HG02885 (cell line): ENCODE data around the gene FCGR3B.
"Not testable (repeated sequence)": the region's sequence is repeated elsewhere in the genome, so short reads cannot be mapped to it uniquely, and the experiment has no call there.

Source experiments
- ATAC-seq: cut with Tn5 transposase; IDR thresholded peaks from one replicate; pipeline ENCODE4 v1.9.1; 2021; ENCODE audit warnings: mild to moderate bottlenecking; ENCODE audit not compliant: unreplicated experiment, poor library complexity

The FCGR3B gene

DNA sequence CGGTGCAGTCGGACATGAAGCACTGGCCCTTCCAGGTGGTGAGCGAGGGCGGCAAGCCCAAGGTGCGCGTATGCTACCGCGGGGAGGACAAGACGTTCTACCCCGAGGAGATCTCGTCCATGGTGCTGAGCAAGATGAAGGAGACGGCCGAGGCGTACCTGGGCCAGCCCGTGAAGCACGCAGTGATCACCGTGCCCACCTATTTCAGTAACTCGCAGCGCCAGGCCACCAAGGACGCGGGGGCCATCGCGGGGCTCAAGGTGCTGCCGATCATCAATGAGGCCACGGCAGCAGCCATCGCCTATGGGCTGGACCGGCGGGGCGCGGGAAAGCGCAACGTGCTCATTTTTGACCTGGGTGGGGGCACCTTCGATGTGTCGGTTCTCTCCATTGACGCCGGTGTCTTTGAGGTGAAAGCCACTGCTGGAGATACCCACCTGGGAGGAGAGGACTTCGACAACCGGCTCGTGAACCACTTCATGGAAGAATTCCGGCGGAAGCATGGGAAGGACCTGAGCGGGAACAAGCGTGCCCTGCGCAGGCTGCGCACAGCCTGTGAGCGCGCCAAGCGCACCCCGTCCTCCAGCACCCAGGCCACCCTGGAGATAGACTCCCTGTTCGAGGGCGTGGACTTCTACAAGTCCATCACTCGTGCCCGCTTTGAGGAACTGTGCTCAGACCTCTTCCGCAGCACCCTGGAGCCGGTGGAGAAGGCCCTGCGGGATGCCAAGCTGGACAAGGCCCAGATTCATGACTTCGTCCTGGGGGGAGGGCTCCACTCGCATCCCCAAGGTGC is 24.2 kb downstream of the FCGR3B start:
- ATAC-seq: not testable (repeated sequence)

- not testable (repeated sequence) for ATAC-seq
Measured at GRCh38 chr1:161605762-161606540, 25.0 kb downstream of the FCGR3B start.

GRCh38 chr1:161605024-161605423 is 26.0 kb downstream of the FCGR3B start:
- not testable (repeated sequence) for ATAC-seq

DNA sequence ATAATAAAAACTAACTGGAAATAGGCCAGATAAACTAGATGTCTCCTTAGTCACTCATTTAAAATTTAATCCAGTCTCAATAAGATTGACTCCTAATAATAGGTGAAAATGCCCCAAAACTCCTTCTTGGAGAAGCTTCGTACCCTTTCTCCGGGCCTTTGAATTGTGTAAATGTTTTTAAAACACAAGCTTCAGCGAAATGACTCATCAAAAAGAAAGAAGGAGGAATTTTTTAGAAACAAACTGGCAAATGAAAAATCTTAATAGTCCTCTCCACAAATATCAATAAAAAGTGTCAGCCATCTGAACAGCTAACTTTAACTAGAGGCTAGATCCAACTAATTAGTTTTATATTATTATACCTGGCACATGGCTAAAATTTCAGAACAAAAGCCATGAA is 33.9 kb downstream of the FCGR3B start:
- ATAC-seq: not testable (repeated sequence)

- not testable (repeated sequence) for ATAC-seq
Measured at GRCh38 chr1:161595583-161595982, 35.4 kb downstream of the FCGR3B start.

DNA sequence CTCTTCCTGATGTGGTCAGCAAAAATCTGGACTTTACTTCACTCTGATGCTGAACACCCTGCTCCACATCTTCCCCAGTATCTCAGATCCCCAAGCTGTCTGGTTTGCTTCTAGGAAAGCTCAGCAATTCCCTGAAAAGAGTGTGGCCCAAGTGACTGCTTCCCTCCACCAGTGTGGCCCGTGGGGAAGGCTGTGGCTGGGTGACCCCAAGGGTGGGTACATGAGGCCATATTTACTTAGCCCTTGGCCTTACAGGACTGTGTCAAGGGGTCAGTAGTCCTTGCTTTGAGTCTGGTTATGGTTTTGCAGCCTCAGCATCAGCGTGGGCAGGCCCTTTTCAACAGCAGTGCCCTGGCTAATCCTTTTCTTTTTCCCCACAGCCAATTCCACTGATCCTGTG is 35.8 kb downstream of the FCGR3B start:
- not testable (repeated sequence) for ATAC-seq

- ATAC-seq: not testable (repeated sequence)
Measured at GRCh38 chr1:161594269-161594984, 36.5 kb downstream of the FCGR3B start.

DNA sequence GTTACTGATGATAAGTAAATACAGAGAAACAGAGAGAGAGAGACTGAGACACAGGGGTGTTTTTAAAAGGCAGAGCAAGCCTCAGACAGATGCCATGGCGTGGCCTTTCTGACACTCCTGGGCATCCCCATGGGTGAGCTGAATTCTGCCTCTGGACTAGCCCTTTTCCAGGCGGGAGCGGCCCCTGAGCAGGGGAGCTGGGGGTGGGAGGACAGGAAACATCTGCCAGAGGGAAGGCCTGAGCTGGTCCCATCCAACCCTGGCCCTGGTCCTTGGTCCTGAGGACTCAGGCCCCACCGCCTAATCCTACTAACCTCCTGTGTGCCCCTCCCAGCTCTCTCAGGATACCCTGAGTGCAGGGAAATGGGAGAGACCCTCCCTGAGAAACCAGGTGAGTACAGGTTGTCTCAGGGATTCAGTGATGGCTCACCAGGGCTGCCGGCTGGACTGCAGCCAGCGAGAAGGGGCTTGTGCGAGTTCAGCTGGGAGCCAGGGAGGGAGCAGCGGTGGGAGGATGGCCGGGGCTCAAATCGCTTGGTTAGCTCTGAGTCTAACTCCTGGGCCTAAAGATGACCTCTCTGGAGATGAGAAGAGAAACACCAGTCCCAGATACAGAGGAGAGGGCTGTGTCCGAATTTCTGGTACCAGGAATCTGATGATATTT is 37.8 kb downstream of the FCGR3B start:
- ATAC-seq: not testable (repeated sequence)

DNA sequence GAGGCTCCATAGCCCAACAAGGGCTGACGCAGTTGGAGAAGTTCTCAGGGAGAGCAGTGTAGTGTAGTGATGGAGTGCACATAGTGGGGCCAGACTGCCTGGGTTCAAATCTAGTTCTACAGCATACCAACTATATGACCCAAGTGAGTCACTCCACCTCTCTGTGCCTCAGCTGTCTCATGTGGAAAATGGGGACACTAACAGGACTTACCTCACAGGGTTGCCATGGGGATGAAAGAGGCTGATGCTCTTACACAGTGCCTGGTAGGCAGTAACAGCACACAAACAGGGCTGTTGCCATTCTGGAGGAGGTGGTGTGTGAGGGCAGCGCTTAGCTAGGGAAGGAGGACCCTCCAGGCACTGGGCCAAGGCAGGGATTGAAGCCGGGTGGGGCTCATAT is 38.4 kb downstream of the FCGR3B start:
- ATAC-seq: not testable (repeated sequence)

- not testable (repeated sequence) for ATAC-seq
Measured at GRCh38 chr1:161589920-161590319, 41.1 kb downstream of the FCGR3B start.

DNA sequence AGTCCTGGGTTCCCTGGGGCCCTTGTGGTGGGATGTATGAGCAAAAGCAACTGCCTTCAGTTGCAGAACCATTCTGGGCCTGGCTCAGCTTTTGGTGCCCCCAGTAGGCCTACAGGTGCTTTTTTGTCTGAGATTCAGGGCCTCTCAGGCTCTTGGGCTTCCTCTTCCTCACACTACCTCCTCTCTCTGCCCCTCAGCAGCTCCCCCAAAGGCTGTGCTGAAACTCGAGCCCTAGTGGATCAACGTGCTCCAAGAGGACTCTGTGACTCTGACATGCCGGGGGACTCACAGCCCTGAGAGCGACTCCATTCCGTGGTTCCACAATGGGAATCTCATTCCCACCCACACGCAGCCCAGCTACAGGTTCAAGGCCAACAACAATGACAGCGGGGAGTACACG is 41.6 kb downstream of the FCGR3B start:
- ATAC-seq: not testable (repeated sequence)

- ATAC-seq: not testable (repeated sequence)
Measured at GRCh38 chr1:161588596-161588995, 42.4 kb downstream of the FCGR3B start.

DNA sequence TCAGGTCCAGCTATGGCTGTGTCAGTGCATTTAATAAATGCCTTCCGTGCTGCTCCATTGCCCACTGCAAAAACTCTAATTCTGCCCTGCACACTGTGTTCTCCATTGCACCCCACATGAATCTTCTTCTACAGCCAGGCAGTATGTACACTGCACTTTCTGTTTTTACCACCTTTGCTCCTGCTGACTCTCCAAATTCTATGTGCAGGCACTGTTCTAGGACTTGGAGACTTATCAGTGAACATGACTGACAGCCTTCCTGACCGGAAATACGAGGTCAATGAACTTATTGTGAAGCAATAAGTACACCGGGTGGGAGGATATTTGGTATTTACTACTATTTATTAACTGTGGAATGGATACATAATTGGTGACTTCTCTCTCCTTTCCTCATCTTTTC is 48.1 kb downstream of the FCGR3B start:
- not testable (repeated sequence) for ATAC-seq

DNA sequence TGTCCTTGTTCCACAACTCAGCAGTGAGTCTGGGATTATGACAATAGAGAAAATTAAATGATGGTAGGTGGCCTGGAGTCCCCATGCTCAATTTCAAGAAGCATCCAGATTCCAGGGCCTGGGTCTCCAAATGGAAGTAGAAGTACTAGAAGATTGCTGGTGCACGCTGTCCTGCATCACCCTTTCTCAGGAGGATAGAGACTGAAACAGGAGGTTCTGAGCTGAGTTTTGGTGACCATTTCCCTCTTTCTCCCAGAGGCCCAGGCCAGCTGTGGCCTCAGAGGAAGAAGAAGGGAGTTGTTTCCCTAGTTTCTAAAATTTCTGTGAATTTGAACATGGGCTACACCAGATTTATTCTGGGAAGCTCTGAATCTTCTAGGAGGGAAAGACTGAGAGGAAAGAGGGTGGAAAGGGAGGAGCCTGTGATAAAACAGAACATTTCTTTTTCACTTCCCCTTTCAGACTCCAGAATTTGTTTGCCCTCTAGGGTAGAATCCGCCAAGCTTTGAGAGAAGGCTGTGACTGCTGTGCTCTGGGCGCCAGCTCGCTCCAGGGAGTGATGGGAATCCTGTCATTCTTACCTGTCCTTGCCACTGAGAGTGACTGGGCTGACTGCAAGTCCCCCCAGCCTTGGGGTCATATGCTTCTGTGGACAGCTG is 50.0 kb downstream of the FCGR3B start:
- peak; percentile 82 for ATAC-seq

DNA sequence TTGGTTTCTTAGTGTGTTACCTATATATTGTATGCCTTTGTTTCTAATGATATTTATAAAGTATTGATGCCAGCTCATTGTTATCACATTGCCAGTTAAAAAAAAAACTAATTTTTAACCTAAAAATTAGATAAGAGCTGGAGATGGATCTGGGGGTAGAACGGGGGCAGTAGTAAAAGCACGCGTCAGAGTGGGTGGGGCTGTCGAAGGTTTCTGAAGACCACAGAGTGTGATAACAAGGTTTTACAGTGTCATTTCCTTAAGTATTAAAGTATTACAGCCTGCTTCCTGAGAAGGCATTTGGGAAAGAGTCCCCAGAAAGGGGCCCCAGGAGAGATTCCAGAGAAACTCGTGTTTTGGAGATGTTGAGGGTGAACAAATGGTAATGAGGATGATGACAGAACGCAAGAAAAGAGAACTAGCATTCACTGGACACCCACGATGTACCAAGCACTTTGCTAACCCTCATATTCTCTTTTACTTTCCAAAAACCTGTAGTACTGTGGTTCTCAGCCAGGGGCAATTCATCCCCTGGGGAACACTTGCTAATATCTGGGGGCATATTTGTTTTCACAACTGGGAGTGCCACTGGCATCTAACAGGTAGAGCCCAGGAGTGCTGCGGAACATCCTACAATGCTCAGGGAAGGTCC is 51.0 kb downstream of the FCGR3B start:
- ATAC-seq: not testable (repeated sequence)

DNA sequence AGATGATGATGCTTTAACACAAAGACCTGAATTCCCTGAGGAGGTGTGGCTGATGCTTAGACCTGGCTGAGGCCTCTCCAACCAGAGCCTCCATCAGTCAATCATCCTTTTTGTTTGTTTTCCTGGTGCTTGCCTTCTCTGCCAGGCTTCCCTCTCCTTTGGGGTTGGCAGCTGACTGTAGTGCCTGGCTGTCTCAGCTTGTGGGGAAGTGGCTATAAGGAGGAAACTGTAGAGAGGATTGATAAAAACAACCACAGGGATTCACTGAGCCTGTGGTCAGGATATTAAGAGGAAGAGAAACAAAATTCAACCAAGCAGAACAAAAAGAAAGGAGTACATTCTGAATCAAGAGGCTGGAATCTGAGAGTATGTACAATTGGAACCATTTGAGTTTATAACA is 54.3 kb downstream of the FCGR3B start:
- ATAC-seq: not testable (repeated sequence)
